GM18498 (cell line): ENCODE results near the gene ANKRD11.
"Not testable (repeated sequence)": the region's sequence is repeated elsewhere in the genome, so short reads cannot be mapped to it uniquely, and the experiment has no call there.

Experiments used
- ATAC-seq: cut with Tn5 transposase; IDR thresholded peaks from one replicate; pipeline ENCODE4 v1.9.1; 2021; ENCODE audit warnings: mild to moderate bottlenecking, moderate library complexity; ENCODE audit not compliant: unreplicated experiment

Gene ANKRD11

DNA sequence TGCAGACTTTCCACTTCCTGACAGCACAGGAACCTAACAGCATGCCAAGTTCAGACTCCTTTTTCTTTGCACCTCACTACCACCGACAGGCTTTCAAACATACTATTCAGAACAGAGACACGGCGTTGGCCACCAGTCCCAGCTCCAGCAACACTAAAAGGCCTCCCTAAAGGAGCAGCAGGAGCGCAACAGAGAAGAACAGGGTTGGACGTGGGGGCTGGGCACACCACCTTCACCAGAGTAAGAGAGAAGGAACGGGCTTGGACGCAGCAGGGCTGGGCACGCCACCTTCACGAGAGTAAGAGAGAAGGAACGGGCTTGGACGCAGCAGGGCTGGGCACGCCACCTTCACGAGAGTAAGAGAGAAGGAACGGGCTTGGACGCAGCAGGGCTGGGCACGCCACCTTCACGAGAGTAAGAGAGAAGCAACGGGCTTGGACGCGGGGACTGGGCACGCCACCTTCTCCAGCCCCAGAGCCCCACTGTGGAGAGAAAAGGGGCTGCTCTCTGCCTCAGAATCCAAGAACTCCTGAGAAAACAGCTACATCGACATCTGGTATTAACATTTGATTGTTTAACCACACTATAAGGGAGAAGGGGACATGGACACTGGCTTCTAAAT is 56.9 kb downstream of the ANKRD11 start:
- ATAC-seq: not testable (repeated sequence)

- ATAC-seq: no peak
These were observed 58.7 kb downstream of the ANKRD11 start for GRCh38 chr16:89431630-89432029.

- ATAC-seq: no peak
These were observed 59.2 kb downstream of the ANKRD11 start for GRCh38 chr16:89431158-89431584.

DNA sequence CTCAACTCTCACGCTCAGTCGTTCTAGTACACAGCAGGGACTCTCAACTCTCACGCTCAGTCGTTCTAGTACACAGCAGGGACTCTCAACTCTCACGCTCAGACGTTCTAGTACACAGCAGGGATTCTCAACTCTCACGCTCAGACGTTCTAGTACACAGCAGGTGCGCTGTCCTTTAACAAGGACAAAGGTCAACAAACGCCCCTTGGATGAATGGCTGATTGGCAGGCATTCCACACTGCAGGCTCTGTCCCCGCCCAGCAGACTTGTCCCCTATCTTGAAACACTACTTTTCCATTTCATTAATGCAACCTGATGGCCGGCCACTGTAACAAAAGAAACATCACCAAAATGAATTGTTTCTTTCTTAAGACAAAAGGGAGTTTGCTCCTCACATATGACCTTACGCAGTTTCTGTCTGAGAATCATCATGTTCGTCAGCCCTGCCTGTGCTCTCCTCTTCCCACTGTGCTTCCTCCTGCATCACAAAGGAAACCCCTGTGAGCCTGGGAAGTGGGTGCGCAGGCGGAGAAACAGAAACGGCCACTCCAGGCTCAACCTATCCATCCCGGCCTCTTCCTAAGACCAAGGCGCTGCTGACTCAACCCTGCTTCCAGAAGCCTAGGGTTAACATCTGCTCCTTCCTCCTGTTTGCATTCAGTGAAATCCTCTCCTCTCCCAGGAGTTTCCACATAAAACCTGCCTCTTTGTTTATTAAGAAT is 59.8 kb downstream of the ANKRD11 start:
- no peak for ATAC-seq

DNA sequence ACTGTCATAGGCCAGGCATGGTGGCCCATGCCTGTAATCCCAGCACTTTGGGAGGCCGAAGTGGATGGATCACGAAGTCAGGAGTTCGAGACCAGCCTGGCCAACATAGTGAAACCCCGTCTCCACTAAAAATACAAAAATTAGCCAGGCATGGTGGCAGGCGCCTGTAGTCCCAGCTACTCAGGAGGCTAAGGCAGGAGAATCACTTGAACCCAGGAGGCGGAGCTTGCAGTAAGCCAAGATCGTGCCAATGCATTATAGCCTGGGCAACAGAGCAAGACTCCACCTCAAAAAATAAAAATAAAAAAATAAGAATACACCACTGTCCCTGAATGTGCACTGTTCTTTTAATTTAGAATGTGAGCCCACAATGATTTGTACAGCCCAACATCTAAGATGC is 61.8 kb downstream of the ANKRD11 start:
- not testable (repeated sequence) for ATAC-seq

- no peak for ATAC-seq
These were observed 63.4 kb downstream of the ANKRD11 start for GRCh38 chr16:89426736-89427530.

- ATAC-seq: no peak
These were observed 64.8 kb downstream of the ANKRD11 start for GRCh38 chr16:89425523-89425922.

DNA sequence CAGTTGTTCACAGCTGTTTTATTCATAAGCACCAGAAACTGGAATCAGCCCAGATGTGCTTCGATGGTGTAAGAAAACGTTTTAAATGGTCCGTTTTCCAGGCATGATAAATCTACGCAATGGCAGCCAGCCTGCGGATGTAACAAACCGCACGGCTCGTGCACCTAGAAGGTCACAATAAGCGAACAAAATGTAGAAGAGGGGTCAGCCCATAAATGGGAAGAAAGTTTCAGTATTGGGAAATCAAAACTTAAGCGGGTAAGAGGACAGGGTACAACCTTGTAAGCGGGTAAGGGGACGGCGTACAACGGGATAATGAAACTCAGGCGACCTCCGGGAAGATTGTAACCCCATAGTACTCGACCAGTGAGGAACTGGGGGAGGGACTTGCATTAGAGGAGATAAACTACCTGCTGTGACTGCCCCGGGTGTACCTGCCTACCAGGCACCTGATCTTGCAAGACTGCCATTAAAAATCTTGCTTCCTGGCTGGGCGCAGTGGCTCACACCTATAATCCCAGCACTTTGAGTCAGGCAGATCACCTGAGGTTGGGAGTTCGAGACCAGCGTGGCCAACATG is 66.6 kb downstream of the ANKRD11 start:
- ATAC-seq: no peak

- ATAC-seq: peak; percentile 62
These were observed 67.3 kb downstream of the ANKRD11 start for GRCh38 chr16:89422905-89423630.

DNA sequence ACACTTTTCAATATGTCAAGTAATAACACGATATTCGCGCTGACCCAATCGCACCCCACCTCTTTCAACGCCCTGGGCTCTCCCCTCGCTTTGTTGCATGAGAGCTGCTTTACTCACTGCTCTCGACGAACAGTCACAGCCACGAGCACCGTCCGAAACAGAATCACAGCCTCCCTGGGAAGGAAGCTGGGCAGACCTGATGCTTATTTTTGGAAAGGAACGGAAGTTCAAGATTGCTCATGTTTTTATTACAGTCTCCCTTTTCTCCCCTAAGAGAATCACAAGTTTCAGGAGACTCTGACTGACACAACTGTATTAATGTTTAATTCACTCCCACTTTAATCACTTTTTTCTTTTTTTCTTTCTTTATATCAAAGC is 67.8 kb downstream of the ANKRD11 start:
- peak; percentile 62 for ATAC-seq

- not testable (repeated sequence) for ATAC-seq
These were observed 69.1 kb downstream of the ANKRD11 start for GRCh38 chr16:89421300-89421699.

DNA sequence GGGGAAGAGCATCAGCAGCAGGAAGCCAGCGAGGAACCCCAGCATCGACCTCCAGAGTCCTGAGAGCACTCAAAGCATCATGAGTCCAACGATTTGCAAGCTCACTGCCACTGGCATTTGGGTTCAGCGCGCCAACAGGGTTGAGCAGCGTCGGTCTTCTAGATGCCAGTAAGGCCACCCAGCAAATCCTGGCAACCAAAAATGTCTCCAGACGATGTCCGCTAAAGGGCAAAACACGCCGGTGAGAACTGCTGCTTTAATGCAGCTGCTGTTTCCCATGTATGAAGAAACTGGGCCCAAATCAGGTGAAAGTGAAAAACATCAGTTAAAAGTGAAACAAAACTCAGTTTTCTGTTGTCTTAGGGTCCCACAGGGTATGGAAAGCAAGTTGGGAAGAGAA is 70.2 kb downstream of the ANKRD11 start:
- ATAC-seq: no peak

DNA sequence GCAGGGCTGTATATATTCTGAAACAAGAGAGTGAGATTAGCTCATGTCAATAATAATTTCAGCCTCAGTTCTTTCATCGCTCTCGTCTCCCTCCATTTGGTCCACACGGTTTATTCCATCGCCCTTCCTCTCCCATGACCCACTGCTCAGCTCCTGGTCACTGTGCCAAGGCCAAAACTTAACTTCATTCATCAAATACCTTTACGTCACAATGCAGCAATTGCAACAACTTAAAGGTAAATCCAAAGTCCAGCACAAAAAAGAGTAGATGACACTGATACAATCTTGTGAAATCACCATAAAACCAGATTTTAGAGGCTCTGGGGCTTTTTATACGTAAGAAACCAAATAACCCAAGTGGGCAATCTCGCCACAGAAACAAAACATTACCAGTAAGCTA is 72.0 kb downstream of the ANKRD11 start:
- no peak for ATAC-seq

GRCh38 chr16:89417352-89417751 is 73.0 kb downstream of the ANKRD11 start:
- ATAC-seq: no peak

- ATAC-seq: no peak
These were observed 76.4 kb downstream of the ANKRD11 start for GRCh38 chr16:89413811-89414585.

GRCh38 chr16:89412811-89413210 is 77.5 kb downstream of the ANKRD11 start:
- ATAC-seq: no peak

GRCh38 chr16:89411335-89411850 is 79.0 kb downstream of the ANKRD11 start:
- ATAC-seq: no peak

DNA sequence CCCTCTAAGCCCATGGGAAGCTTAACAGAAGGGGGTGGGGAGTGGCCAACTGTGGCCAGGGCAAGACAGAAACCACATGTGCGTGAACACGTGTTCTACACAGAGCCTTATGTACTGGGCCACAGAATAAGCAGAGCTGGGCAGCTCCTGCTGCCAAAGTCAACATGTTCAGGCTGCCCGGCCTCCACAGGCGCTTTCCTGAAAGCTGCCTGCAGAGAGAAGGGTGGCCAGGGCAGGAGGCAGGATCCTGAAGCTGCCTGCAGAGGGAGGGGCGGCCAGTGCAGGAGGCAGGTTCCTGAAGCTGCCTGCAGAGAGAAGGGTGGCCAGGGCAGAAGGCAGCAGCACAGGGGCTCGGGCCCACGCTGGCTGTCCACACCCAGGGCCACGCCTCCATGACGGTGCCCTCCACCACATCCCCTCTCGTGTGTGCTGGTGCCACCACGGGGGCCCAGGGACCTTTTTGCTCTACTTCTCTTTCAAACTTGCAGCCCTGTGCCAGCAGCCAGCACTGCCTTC is 79.5 kb downstream of the ANKRD11 start:
- ATAC-seq: no peak

DNA sequence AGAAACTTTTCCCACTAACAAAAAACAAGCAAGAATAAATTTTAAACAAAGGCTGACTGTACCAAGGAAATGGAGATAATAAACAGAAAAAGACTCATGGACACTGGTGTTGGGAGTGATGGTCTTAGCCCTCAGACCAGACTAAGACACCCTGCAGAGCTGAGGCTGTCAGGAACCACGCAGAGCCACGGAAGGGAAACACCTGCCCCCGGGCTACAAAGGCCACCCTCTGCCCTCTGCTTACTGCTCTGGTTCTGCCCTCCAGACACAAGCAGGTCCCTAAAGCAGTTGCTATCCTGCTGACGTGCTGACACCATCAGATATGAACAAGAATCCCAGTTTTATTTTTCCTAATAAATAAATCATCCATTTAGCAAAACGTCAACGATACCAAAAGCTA is 80.0 kb downstream of the ANKRD11 start:
- no peak for ATAC-seq
